Measurements from ENCODE around the gene MDH1B.
"Not testable (repeated sequence)": the region's sequence is repeated elsewhere in the genome, so short reads cannot be mapped to it uniquely, and the experiment has no call there.

Gene MDH1B

GRCh38 chr2:206716623-206717022 lies 48.5 kb downstream of the MDH1B start:
- no peak for DNase-seq (ENCODE audit: extremely low read depth, low read depth)

DNA sequence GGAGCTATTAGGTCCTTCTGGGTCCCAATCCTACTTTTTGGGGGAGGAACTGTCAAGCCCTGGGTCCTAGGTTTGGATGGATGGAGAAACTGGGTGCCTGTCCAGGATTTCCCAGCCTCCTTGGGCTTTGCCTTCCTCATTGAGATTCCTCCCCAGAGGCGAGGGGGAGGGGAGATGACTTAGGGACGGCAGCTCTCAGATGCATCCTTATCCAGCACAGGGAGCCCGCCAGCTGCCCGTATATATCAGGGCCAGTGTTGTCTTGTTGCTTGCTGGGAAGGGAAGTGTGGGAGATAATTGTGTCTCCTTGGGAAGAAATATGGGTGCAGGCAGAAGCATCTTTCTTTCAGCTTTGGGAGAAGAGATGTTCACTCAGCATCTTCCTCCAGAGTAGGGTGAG lies 49.9 kb downstream of the MDH1B start:
- not testable (repeated sequence) for DNase-seq (ENCODE audit: extremely low read depth, low read depth)

More at GRCh38 chr2:206716623-206717022, 48.5 kb downstream of the MDH1B start:
- no peak overlapping the region for H3K4me3 ChIP-seq (replicated peaks; ENCODE audit: low read depth, low read length)
- no peak for TF ChIP-seq CTCF (IDR thresholded peaks at IDR 0.05; ENCODE audit: low read depth, low read length, missing control alignments)

GRCh38 chr2:206713746-206714145 lies 51.4 kb downstream of the MDH1B start:
- no peak overlapping the region for H3K4me3 ChIP-seq (replicated peaks; ENCODE audit: low read depth, low read length)
- TF ChIP-seq CTCF (IDR thresholded peaks at IDR 0.05; ENCODE audit: low read depth, low read length, missing control alignments), result no peak
- no peak for DNase-seq (ENCODE audit: extremely low read depth, low read depth)

More for the DNA sequence above, 49.9 kb downstream of the MDH1B start:
- not testable (repeated sequence) for H3K4me3 ChIP-seq (replicated peaks; ENCODE audit: low read depth, low read length)

GRCh38 chr2:206708286-206708685 lies 56.8 kb downstream of the MDH1B start:
- no peak for DNase-seq (ENCODE audit: extremely low read depth, low read depth)
- no peak overlapping the region for H3K4me3 ChIP-seq (replicated peaks; ENCODE audit: low read depth, low read length)
- TF ChIP-seq CTCF (IDR thresholded peaks at IDR 0.05; ENCODE audit: low read depth, low read length, missing control alignments), result no peak

DNA sequence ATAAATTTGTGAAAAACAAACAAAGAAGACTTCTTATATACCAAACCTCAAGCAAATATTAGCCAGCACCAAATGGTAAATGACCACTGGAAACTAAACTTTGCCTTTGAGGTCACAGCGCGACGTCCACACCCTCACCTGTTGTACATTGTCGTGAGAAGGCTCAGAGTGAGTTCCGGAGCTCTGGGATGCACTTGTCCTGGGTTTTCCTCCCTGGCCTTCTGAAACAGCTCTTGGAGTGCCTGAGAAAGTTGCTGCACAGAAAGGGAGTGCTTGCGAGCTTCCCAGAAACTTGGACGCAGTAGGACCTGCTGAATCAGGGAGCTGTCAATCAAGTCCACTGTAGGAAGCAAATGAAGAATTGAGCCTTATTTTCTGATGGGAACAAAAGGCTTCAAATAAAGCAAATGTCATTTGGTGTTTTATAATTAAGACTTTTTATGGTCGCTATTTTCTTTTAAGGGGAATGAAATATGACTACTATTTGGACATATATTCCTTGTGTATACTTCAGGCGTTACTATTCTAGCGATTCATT lies 57.9 kb downstream of the MDH1B start:
- no peak for DNase-seq (ENCODE audit: extremely low read depth, low read depth)
- H3K4me3 ChIP-seq (replicated peaks; ENCODE audit: low read depth, low read length), result no peak overlapping the region
- TF ChIP-seq CTCF (IDR thresholded peaks at IDR 0.05; ENCODE audit: low read depth, low read length, missing control alignments), result no peak

DNA sequence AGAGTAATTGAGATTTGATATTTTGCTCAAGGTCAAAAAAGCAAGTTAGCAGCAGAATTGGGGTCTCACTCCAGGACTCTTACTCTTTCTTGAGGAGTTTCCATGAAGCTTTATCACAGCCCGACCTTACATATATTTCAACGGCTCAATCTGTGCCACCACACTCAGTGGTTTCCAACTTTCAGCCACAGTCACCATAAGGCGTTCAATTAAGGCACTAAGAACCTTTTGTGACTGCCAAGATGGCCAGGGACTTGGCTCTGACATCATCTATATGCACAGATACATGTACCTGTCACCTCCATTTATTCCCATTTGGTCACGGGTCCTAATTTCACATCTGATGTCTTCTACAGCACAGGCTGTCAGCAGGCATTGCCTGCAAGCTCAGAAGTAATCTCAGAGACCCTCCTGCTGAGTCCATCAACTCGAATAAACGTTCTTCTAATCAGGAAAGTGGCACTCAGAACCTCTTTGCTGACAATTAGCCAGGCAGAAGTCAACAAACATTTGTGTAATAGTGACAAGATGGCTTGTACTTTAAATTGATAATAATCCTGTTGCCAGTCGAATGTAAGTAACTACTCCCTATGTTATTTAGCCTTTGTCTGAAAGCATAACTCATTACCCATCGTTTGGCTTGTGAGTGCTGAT lies 63.0 kb downstream of the MDH1B start:
- no peak for TF ChIP-seq CTCF (IDR thresholded peaks at IDR 0.05; ENCODE audit: low read depth, low read length, missing control alignments)
- H3K4me3 ChIP-seq (replicated peaks; ENCODE audit: low read depth, low read length), result no peak overlapping the region
- DNase-seq (ENCODE audit: extremely low read depth, low read depth), result no peak

DNA sequence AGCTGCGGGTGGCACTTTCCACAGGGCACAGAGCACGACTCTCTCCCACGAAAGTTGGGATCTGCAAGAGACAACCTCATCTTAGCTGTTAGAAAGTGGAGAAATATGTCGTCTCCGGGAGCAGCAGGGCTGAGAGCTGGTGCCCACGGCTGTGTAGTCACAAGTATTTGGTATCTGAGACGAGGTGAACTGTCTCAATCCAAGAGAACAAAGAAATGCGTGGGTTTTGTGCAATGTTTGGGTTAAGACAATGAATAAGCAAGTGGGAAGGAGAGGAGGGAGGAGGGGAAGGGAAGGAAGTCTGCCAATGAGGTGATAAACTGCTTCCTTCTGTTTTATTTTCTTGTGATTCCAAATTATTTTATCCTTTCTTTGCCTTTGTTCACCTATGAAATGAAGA lies 65.0 kb downstream of the MDH1B start:
- no peak for TF ChIP-seq CTCF (IDR thresholded peaks at IDR 0.05; ENCODE audit: low read depth, low read length, missing control alignments)
- DNase-seq (ENCODE audit: extremely low read depth, low read depth), result no peak
- H3K4me3 ChIP-seq (replicated peaks; ENCODE audit: low read depth, low read length), result no peak overlapping the region

Measured in HFF-Myc (cell line).